Hippocampal formation (tissue), 2 donors: Measurements from ENCODE around the gene OR52B6.
"Not testable (repeated sequence)": the region's sequence is repeated elsewhere in the genome, so short reads cannot be mapped to it uniquely, and the experiment has no call there.

Experiments
- DNase-seq, 2 donors: peaks; one replicate each; lab custom pipeline; 2025; lab: John Stamatoyannopoulos, UW

The OR52B6 gene

DNA sequence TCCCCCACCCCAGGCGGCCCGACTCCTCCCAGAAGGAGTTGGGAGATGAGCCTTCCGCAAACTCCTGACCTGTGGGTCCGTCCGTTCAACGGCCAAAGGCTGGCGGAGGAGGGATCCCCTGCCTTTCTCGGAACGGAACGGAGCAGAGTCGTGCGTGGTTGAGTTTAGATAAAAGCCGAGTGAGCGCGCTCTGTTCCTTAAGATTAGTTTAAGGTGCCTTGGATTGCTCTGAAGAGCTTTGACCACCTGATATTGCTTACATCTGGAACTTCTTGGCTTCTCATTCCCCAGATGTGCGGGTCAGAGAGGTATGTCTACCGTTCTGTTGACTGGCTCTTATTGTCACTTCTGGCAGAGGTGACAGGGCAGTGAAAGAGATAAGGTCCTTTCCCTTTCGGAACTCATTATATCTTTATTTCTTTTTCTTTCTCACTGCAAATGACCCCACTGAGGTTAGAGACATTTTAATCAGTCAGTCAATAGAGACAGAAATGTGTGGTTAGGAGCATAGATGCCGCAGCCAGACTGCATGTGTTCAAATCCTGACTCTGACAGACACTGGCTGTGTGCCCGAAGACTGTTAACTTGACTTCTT, 16.0 kb downstream of the OR52B6 start, which contains the start of gene TRIM6:
TSS of gene TRIM6 (plus strand) at position 31 of the 595 bp plus-strand sequence. CDS start at position 292, 261 bp downstream.
- no peak for DNase-seq

- no peak for DNase-seq
Observed at GRCh38 chr11:5597953-5598352, 17.3 kb downstream of the OR52B6 start.

- peak in 1 of 2 donors; percentile 6 for DNase-seq
Observed at GRCh38 chr11:5600374-5600851, 19.7 kb downstream of the OR52B6 start.

- DNase-seq = not testable (repeated sequence)
Observed at GRCh38 chr11:5602791-5603190, 22.1 kb downstream of the OR52B6 start.

- no peak for DNase-seq
Observed at GRCh38 chr11:5603326-5603725, 22.6 kb downstream of the OR52B6 start.

- no peak for DNase-seq
Observed at GRCh38 chr11:5604896-5605295, 24.2 kb downstream of the OR52B6 start.

- DNase-seq = no peak
Observed at GRCh38 chr11:5605849-5606248, 25.2 kb downstream of the OR52B6 start.

DNA sequence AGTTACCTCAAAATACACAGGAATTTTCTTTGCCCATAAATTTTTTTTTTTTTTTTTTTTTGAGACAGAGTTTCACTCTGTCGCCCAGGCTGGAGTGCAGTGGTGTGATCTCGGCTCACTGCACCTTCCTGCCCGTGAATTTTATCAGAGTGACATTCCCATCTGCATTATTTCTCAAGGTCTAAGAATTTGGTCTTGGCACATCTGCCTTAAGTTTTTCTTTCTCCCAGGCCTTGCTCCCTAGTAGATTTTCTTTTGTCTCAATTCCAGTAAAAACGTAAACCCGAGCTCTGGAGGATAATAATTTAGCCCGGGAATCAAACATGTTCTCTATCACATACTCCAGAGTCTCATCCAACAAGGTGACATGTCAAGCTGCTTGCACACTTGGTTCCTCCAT, 28.1 kb downstream of the OR52B6 start:
- DNase-seq = no peak

- no peak for DNase-seq
Observed at GRCh38 chr11:5610446-5610845, 29.8 kb downstream of the OR52B6 start.

GRCh38 chr11:5611627-5612026, 30.9 kb downstream of the OR52B6 start:
- DNase-seq = no peak

- DNase-seq = no peak
Observed at GRCh38 chr11:5618807-5619206, 38.1 kb downstream of the OR52B6 start.

DNA sequence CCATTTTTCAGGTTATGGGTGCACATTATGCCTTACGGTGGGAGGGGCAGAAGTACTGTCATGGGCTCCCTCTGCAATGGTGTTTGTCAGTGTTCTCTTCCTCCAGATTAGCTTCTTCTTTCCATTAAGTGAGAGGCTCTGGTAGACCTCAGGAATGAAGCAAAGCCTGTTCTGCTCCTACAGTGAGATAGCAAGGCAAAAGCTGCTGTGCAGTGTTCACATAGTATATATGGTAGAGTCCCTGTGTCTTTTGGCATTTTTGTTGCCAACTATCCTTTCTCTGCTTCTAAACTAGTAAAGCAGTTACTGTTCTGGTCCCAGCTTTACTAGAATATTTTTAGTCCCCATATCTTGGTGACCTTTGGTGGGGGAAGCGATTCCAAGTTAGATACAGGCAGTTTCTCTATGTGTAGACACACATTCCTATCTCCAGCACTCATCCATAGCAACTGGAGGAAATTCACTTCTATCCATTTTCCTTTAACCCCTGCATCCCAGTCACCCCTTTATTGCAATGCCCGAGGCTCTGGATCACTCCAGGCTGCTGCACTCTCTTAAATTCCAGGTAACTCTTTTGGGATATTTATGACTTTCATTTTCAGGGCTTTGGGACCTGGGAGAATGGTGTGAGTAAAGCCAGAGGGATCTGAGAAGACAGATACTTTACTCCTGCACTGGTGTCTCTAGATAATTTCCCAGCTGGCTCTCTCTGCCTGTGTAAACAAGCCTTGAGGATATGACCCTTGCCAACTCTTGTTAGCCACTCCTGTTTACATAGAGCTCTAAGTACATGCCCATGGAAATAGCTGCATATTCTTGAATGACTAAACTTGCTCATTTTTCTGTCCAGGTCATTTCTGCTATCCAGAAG, 40.2 kb downstream of the OR52B6 start:
- DNase-seq = no peak

GRCh38 chr11:5621580-5621979, 40.9 kb downstream of the OR52B6 start:
- DNase-seq = no peak

DNA sequence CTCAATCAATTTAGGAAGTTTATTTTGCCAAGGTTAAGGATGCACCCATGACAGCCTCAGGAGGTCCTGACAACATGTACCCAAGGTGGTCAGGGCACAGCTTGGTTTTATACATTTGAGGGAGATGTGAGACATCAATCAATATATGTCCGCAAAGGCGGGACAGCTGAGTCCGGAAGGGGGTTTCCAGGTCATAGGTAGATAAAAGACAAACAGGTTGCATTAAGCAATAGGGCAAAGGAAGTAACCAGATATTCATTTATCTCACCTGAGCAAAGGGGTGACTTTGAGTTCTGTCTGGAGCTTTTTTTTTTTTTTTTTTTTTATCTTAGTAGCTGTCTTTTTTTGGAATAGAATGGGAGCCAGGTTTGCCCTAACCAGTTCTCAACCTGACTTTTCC, 42.1 kb downstream of the OR52B6 start:
- DNase-seq = no peak

DNA sequence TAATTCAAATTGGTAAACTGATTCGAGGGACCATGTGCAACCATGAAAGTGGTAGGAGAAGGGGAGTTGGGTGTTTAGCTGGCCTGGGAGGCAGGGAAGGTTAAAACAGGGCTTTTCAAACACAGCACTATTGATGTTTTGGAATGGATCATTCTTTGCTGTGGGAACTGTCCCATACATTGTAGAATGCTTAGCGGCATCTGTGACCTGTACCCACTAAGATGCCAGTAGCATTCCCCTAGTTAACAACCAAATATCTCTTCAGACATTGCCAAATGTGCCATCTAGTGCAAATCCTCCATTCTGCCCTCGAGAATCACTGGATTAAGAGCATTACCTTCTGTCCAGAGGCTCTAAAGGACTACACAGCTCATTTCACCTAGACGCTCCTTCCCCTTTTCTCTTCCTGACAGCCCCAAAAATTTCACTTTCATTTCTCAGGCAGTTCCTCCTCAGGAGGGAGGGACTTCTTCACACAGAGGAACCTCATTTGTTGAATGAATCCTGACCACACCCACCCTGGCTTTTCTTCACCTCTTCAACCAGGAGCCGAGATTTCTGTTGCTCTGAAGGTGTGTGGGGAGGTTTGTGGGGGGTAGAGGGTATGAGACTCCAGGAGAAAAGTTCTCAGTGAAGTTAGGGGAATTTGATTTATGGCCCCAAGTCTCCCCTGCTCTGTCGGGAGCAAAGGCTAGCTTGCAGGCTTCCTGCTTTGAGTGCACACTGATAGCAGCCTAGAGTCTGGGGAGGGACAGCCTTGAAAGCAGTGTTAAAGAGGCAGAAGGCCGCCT, 44.0 kb downstream of the OR52B6 start, which contains the start of gene TRIM34:
TSS of gene TRIM34 (plus strand) at position 513 of the 791 bp plus-strand sequence. CDS start 7,331 bp downstream, outside the sequence.
- peak; percentile 12 to 50 for DNase-seq

- DNase-seq = no peak
Observed at GRCh38 chr11:5625281-5625680, 44.6 kb downstream of the OR52B6 start.

- no peak for DNase-seq
Observed at GRCh38 chr11:5626196-5626595, 45.5 kb downstream of the OR52B6 start.

DNA sequence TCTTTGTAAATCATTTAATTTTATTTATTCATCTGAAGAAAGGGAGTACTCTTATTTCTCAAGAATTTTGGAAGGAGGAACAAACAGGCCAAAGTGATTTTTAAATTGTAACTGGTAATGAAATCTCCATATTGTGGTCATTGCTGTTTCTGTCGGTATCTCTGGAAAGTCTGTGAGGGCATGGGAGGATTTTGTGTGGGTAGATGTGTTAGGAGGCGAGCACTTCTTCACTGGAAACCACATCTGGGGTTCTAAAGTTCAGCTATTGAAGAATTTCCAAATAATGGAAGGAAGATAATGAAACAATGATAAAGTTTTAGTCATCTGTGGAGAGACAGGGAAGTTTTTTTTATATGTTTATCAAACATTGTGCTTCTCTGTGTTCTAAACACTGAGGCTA, 50.7 kb downstream of the OR52B6 start:
- no peak for DNase-seq
